ENCODE data around the gene DDR2. TPM values are rescaled to one million over a fixed set of nuclear protein-coding genes. Genes with fewer than 3 reads are reported as not detected.

DDR2 gene
- total RNA-seq, 1 donor from 2014 or later: 0.09 TPM

- no peak overlapping the region for H3K4me3 Mint-ChIP-seq
- no peak for ATAC-seq (ENCODE audit: low read depth)
- intact Hi-C loops (cut with micrococcal nuclease): no loop called here
- ChIA-PET CTCF (no interaction called here), POLR2A (no interaction called here)
- no peak for DNase-seq
- H3K27ac Mint-ChIP-seq: no peak overlapping the region
- no peaks in the 10 kb centered on the region for H3K27me3 Mint-ChIP-seq
- peaks cover 2% of the 10 kb centered on the region for H3K36me3 Mint-ChIP-seq (ENCODE audit: low read depth)
- no peaks in the 10 kb centered on the region for H3K4me1 Mint-ChIP-seq
- TF ChIP-seq, protein P1, sequence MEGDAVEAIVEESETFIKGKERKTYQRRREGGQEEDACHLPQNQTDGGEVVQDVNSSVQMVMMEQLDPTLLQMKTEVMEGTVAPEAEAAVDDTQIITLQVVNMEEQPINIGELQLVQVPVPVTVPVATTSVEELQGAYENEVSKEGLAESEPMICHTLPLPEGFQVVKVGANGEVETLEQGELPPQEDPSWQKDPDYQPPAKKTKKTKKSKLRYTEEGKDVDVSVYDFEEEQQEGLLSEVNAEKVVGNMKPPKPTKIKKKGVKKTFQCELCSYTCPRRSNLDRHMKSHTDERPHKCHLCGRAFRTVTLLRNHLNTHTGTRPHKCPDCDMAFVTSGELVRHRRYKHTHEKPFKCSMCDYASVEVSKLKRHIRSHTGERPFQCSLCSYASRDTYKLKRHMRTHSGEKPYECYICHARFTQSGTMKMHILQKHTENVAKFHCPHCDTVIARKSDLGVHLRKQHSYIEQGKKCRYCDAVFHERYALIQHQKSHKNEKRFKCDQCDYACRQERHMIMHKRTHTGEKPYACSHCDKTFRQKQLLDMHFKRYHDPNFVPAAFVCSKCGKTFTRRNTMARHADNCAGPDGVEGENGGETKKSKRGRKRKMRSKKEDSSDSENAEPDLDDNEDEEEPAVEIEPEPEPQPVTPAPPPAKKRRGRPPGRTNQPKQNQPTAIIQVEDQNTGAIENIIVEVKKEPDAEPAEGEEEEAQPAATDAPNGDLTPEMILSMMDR (IDR thresholded peaks at IDR 0.05): no peak
- H3K9me3 Mint-ChIP-seq: no peaks in the 10 kb centered on the region
These were observed 23.0 kb upstream of the DDR2 start for GRCh38 chr1:162609306-162609705.

DNA sequence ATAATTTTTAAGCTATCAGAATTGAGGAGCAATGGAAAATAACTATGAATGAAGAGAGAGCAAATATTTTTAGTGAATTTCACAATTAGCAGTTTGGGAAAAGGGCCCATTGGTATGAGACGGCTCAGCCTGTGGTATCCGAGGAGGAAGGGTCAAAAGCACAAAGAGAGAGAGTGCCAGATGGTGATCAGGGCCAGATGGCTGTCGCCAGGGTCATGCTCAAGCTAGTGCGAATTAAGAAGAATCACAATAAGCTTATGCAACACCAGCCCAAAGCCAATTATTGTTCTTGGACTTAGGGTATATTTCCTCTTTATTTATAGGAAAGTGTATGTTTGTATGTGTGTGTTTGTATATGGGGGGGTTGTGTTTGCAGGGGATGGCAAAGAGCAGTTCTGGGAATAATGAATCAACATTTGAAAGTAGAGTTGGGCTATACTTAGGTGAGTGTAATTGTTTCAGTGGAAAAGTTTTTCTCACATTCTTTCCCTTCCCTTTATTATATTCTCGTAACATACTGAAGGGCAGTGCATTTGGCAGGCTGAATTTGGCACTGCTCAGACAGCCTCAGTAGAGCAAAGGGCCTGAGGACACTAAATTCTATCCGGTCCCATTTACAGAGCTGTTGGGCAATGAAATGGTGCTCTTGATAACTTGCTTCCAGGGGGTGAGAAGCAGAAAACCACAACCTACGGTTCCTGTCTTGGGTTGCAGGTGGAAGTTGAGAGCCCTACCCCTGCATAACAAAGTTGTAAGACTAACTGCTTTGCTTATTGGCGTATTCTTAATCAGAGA lies 19.5 kb upstream of the DDR2 start:
- intact Hi-C loops (cut with micrococcal nuclease): no loop called here
- Mint-ChIP-seq H3K36me3 (ENCODE audit: low read depth) (peaks cover 10% of the 10 kb centered on the region), H3K27ac (no peak overlapping the region), H3K4me3 (no peak overlapping the region), H3K27me3 (no peaks in the 10 kb centered on the region), H3K4me1 (no peaks in the 10 kb centered on the region), H3K9me3 (peaks cover 11% of the 10 kb centered on the region)
- ChIA-PET CTCF (interaction anchor here (1.0 to 1.4 kb wide), 3 partner anchors 18 to 557 kb away, joined by 3 read pairs; no protein-coding TSS in a partner anchor), POLR2A (no interaction called here)
- DNase-seq: no peak
- ATAC-seq (ENCODE audit: low read depth): no peak
- TF ChIP-seq, protein P1 (IDR thresholded peaks at IDR 0.05): no peak

DNA sequence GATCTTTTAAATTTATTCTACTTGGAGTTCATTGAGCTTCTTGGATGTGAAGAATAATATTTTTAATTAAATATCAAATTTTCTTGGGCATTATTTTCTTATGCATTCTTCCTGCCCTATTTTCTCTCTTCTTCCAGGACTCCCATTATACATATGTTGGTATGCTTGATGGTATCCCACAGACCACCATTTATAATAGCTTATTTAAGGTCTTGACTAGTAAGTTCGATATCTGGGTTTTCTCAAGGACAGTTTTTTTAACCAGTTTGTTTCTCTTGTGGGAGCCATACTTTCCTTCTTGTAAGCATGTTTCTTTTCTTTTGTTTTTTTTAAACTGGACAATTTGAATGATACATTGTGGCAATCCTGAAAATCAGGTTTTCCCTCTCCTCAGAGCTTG lies 15.4 kb upstream of the DDR2 start:
- POLR2A ChIA-PET: no interaction called here
- ATAC-seq (ENCODE audit: low read depth): no peak
- Mint-ChIP-seq H3K27me3 (no peaks in the 10 kb centered on the region), H3K36me3 (ENCODE audit: low read depth) (peaks cover 9% of the 10 kb centered on the region), H3K4me3 (no peak overlapping the region), H3K27ac (no peak overlapping the region), H3K9me3 (peaks cover 16% of the 10 kb centered on the region), H3K4me1 (no peaks in the 10 kb centered on the region)
- TF ChIP-seq, protein P1 (IDR thresholded peaks at IDR 0.05): no peak
- CTCF ChIA-PET: no interaction called here
- no peak for DNase-seq
- intact Hi-C loops (cut with micrococcal nuclease): no loop called here

DNA sequence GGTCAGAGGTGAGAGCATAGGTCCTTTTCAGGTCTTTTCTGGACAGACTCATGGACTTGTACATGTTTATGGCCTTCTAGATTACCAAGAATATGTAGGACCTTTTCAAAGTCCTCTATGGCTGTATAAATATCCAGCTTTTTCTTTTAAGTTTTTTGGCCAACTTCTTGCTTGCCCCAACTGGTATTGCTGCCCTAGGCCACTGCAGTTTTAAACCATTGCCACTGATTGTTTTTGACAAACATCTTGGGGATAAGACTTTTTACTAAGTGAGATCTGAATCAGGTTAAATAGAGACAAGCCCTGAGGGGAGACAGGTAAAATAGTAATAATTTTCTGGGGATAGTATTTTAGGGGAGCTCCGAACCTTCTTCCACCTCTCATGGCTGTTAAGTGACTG lies 14.8 kb upstream of the DDR2 start:
- ChIA-PET CTCF (no interaction called here), POLR2A (no interaction called here)
- DNase-seq (no peak), ATAC-seq (ENCODE audit: low read depth) (no peak)
- H3K36me3 Mint-ChIP-seq (ENCODE audit: low read depth): peaks cover 9% of the 10 kb centered on the region
- TF ChIP-seq, protein P1 (IDR thresholded peaks at IDR 0.05): no peak
- H3K27me3 Mint-ChIP-seq: no peaks in the 10 kb centered on the region
- intact Hi-C loops (cut with micrococcal nuclease): no loop called here
- peaks cover 16% of the 10 kb centered on the region for H3K9me3 Mint-ChIP-seq
- H3K4me3 Mint-ChIP-seq: no peak overlapping the region
- no peaks in the 10 kb centered on the region for H3K4me1 Mint-ChIP-seq
- H3K27ac Mint-ChIP-seq: no peak overlapping the region

DNA sequence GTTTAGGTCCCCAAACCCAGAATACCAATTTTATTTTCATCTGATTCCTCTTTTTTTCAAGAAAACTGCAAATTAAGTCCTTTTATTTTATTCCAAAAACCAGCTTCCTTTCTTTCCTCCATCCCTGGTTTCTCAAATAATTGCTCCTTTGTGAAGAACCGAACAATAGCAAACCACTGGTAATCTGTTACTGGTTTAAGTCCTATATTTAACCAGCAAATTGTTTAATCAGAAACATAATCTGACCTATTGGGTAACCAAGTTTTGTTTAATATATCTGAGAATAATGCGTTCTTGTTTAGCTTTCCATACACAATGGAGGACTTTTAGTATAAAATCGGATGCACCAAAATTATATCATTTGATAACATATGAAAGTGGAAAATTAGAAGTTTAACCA lies 13.2 kb upstream of the DDR2 start:
- Mint-ChIP-seq H3K4me3 (no peak overlapping the region), H3K27ac (no peak overlapping the region), H3K9me3 (peaks cover 16% of the 10 kb centered on the region), H3K36me3 (ENCODE audit: low read depth) (peaks cover 9% of the 10 kb centered on the region), H3K27me3 (peaks cover 7% of the 10 kb centered on the region), H3K4me1 (no peaks in the 10 kb centered on the region)
- DNase-seq: no peak
- ChIA-PET CTCF (no interaction called here), POLR2A (no interaction called here)
- no peak for ATAC-seq (ENCODE audit: low read depth)
- intact Hi-C loops (cut with micrococcal nuclease): no loop called here
- TF ChIP-seq, protein P1 (IDR thresholded peaks at IDR 0.05): no peak
